K562 (cell line): Measurements from ENCODE around the gene EOLA1. TPM values are rescaled to one million over a fixed set of nuclear protein-coding genes. Genes with fewer than 3 reads are reported as not detected.
"Not testable (repeated sequence)": the region's sequence is repeated elsewhere in the genome, so short reads cannot be mapped to it uniquely, and the experiment has no call there.

Experiments used
- ATAC-seq: fragments of 200-7000 bp; cut with Tn5 transposase; 3 replicates; pipeline ENCODE4 v1.9.1; 2020; ENCODE audit warnings: moderate library complexity
- BruUV-seq: library from RNA; stranded (reverse); fragments of 400-500 nt; replicated peaks from 2 replicates; lab custom pipeline; 2021; lab: Mats Ljungman, UMichigan
- CTCF ChIA-PET: fragments of 300-600 bp; formaldehyde crosslinking; extraction: SDS; loops from one replicate; lab custom pipeline; 2021; ENCODE audit warnings: low intra/inter-chr PET ratio; lab: Yijun Ruan, JAX
- POLR2A ChIA-PET: fragments of 300-600, 350-650 bp; sonication (Branson Sonifier 250); formaldehyde crosslinking; extraction: SDS; loops from one replicate; lab custom pipeline; 2021; ENCODE audit warnings: antibody characterized with exemption, inconsistent platforms; lab: Yijun Ruan, JAX
- DNase-seq, 4 experiments: peaks; one replicate each; pipeline versions ENCODE4 v3.0.0 to v3.0.0-alpha.2; 2011 to 2018; ENCODE audit warnings: low spot score in 3 of 4, mixed read lengths in 3 of 4; ENCODE audit errors: extremely low read depth in 1 of 4
- FAIRE-seq: peaks from 2 replicates; lab custom pipeline; 2011; peaks lifted over from hg19 to GRCh38; lab: Jason Lieb, UNC
- H2AFZ ChIP-seq: 2 replicates; pipeline ENCODE4 v1.6.0; 2011; ENCODE audit warnings: low read depth, low read length, control low read depth, inconsistent platforms
- H3K27ac ChIP-seq: fragments of 200-600 bp; 3 replicates; pipeline ENCODE4 v1.8.0; 2011; ENCODE audit warnings: low read depth, mild to moderate bottlenecking, control low read depth, inconsistent platforms, low read length, moderate library complexity, mixed read lengths; ENCODE audit errors: extremely low read depth
- H3K27me3 ChIP-seq, 2 experiments: fragments of 300-600 bp in 1 of 2; 2 replicates in 1 of 2; 3 replicates in 1 of 2; pipeline versions ENCODE4 v1.6.0 to v1.8.0; 2011; ENCODE audit warnings: inconsistent platforms in 2 of 2, low read length in 2 of 2, mild to moderate bottlenecking in 1 of 2, mixed read lengths in 1 of 2, moderate library complexity in 1 of 2; ENCODE audit not compliant: control insufficient read depth in 2 of 2, insufficient read depth in 2 of 2
- H3K36me3 ChIP-seq: fragments of 300-600 bp; 3 replicates; pipeline ENCODE4 v1.8.0; 2011; ENCODE audit warnings: mild to moderate bottlenecking, low read length, inconsistent platforms; ENCODE audit not compliant: control insufficient read depth, insufficient read depth
- H3K4me1 ChIP-seq, 2 experiments: fragments of 200-600 bp in 1 of 2; replicated peaks in 1 of 2; 2 replicates in 1 of 2; 3 replicates in 1 of 2; pipeline versions ENCODE4 v1.5.1 to v1.8.0; 2011; ENCODE audit warnings: inconsistent platforms in 2 of 2, low read length in 2 of 2, mild to moderate bottlenecking in 1 of 2, mixed read lengths in 1 of 2, moderate library complexity in 1 of 2; ENCODE audit not compliant: control insufficient read depth in 2 of 2, insufficient read depth in 2 of 2
- H3K4me2 ChIP-seq: 2 replicates; pipeline ENCODE4 v1.6.1; 2011; ENCODE audit warnings: low read length, control low read depth, inconsistent platforms, mixed read lengths; ENCODE audit not compliant: insufficient read depth
- H3K4me3 ChIP-seq: fragments of 200-600 bp; sonication (generic), shearing (Covaris generic); 2 replicates; pipeline ENCODE4 v1.5.1; 2016; ENCODE audit warnings: control low read depth, inconsistent platforms
- H3K79me2 ChIP-seq: fragments of 200-600 bp; 3 replicates; pipeline ENCODE4 v1.8.0; 2011; ENCODE audit warnings: low read length, inconsistent platforms; ENCODE audit not compliant: control insufficient read depth, insufficient read depth
- H3K9ac ChIP-seq, 2 experiments: 2 replicates each; pipeline versions ENCODE4 v1.6.0 to v1.6.1; 2011; ENCODE audit warnings: low read depth in 2 of 2, low read length in 2 of 2, control low read depth in 1 of 2, inconsistent platforms in 1 of 2, mild to moderate bottlenecking in 1 of 2, mixed read lengths in 1 of 2; ENCODE audit not compliant: insufficient read depth in 1 of 2
- H3K9me1 ChIP-seq: one replicate; pipeline ENCODE4 v1.6.0; 2011; ENCODE audit warnings: inconsistent platforms, mild to moderate bottlenecking, low read length, moderate library complexity; ENCODE audit not compliant: control insufficient read depth, insufficient read depth
- H3K9me3 ChIP-seq: replicated peaks from 2 replicates; pipeline ENCODE4 v1.5.1; 2011; ENCODE audit warnings: low read depth, low read length, inconsistent platforms; ENCODE audit not compliant: control insufficient read depth, insufficient read depth
- H4K20me1 ChIP-seq: replicated peaks from 2 replicates; pipeline ENCODE4 v1.6.1; 2011; ENCODE audit warnings: low read length, inconsistent platforms, mixed read lengths; ENCODE audit not compliant: control insufficient read depth, insufficient read depth
- WGBS: fragments of 100-300 bp; shearing (Covaris generic); methylation state at CpG from one replicate; pipeline ENCODE4 v1.1.6; 2016; ENCODE audit warnings: low coverage, mixed read lengths; ENCODE audit not compliant: insufficient coverage; ENCODE audit errors: missing lambda C conversion rate; 5-methylcytosine and 5-hydroxymethylcytosine counted together
- in situ Hi-C: fragments of 300-500 bp; cut with MboI; formaldehyde crosslinking; loops from 4 replicates; pipeline ENCODE4 v1.15.0; 2018; ENCODE audit warnings: inconsistent platforms, mixed read lengths
- intact Hi-C: fragments of 100-400 bp; cut with micrococcal nuclease; formaldehyde crosslinking; loops from 2 replicates; pipeline ENCODE4 v1.14.2; 2022
- polyA plus RNA-seq, 8 experiments: library from polyadenylated mRNA; depleted of rRNA in 4 of 8; stranded (reverse) in 5 of 8; unstranded in 3 of 8; fragments of >200 nt; fragmentation: Nextera tagmentation in 2 of 8; fragmentation: Illumina TruSeq in 1 of 8; extraction: Ambion mirVana in 2 of 8; extraction: Trizol in 1 of 8; gene quantifications; 2 replicates each; pipeline versions ENCODE4 v1.2.1 to v1.2.3, GENCODE V29; 2011 to 2014; ENCODE audit warnings: inconsistent platforms in 1 of 8, missing spikeins in 1 of 8
- total RNA-seq, 7 experiments: library from RNA; depleted of rRNA in 6 of 7; stranded (reverse); fragments of >200 nt in 6 of 7; fragmentation: Illumina TruSeq in 2 of 7; extraction: Trizol in 2 of 7; gene quantifications; 2 replicates each; pipeline versions ENCODE4 v1.2.1 to v1.2.3, GENCODE V29; 2011 to 2021; ENCODE audit warnings: low replicate concordance in 1 of 7

EOLA1 gene
- total and polyA plus RNA-seq, 9 of the 15 experiments (the other 6 are each of a cell fraction or from before 2014, with no cell fraction given) = 6.3 to 32.9 (median 18.2) TPM

DNA sequence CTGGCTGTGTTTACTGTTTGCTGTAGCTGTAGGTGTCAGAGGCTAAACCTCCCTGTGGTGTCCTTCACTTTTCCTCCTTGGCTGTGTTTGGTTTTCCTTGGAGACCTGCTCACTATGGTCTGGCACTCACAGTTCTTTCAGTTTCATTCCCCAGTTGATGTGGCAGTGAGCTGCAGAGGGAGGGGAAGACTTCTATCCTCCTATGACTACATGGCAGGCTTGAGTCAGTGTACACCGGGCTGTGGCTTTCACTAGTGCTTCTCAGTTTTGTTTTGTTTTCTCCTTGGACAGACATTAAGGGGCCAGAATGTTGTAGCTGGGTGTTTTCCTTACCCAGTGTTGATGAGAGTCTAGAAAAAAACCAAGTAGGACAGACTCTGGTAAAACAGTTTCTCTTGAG is 32.6 kb downstream of the EOLA1 start:
- WGBS = no CpG with 5 or more reads among the region's 1 CpG
- POLR2A ChIA-PET, intact Hi-C loops, BruUV-seq, CTCF ChIA-PET, H3K79me2 ChIP-seq, H3K9me1 ChIP-seq, FAIRE-seq, H3K36me3 ChIP-seq, H2AFZ ChIP-seq, H3K9ac ChIP-seq, DNase-seq, H3K4me1 ChIP-seq, H4K20me1 ChIP-seq, H3K27me3 ChIP-seq, H3K27ac ChIP-seq, H3K4me3 ChIP-seq, H3K4me2 ChIP-seq, H3K9me3 ChIP-seq: not testable (repeated sequence)
- in situ Hi-C loops = loop anchor here (10.0 kb wide), 1 partner anchor 59 kb away; no protein-coding TSS in a partner anchor
- peak; percentile 67 for ATAC-seq

DNA sequence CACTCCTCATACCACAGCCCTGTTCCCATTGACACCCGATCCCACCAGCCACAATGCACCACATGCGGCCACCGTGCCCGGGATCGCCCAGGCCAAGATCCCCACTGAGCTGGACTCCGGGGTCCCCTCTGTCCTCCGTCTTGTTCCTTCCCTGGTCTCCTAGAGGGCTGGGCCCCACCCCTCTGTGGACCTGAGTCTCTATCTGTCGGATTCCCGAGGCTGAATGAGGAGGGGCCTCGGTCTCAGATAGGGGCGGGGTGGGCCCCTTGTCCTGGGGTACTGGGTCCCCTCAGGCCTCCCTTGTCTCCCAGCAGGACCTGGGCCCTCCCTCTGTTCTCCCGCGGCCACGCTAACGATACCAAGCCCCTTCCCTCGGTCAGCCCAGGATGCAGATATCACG is 44.8 kb downstream of the EOLA1 start:
- in situ Hi-C loops = loop anchor here (25.0 kb wide), 1 partner anchor 227 kb away; no protein-coding TSS in a partner anchor
- DNase-seq, H4K20me1 ChIP-seq, H3K36me3 ChIP-seq, POLR2A ChIA-PET, intact Hi-C loops, H3K4me1 ChIP-seq, BruUV-seq, H3K4me2 ChIP-seq, H3K9me3 ChIP-seq, H3K4me3 ChIP-seq, H3K27me3 ChIP-seq, H3K79me2 ChIP-seq, H2AFZ ChIP-seq, H3K9me1 ChIP-seq, H3K27ac ChIP-seq, CTCF ChIA-PET, ATAC-seq, FAIRE-seq, H3K9ac ChIP-seq: not testable (repeated sequence)
- no CpG with 5 or more reads among the region's 17 CpGs for WGBS

DNA sequence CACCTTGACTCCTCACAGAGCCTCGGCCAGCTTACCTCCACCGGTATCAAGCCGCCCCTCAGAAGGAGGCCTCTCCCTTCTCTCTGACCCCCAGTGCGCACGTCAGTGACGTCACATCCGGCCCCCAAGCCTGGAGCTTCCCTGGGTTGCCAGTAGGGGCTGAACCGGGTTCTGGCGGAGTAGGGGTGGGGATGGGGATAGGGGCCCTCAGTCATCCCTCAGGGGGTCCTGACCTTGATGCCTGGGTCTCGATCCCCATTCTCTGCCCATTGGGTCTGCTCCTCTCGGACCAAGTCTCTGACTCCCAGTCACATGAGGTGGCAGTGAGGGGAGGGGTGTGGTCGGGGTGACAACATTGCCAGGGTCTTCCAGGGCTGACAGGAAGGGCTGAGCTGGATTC is 46.5 kb downstream of the EOLA1 start, which contains the start of gene MAGEA9B:
Gene MAGEA9B, minus strand, starts transcription at position 101 of the 400 bp plus-strand sequence. CDS start 4,280 bp downstream, outside the sequence.
- ATAC-seq = peak; percentile 81
- DNase-seq, H3K9me3 ChIP-seq, FAIRE-seq, H3K36me3 ChIP-seq, H4K20me1 ChIP-seq, BruUV-seq, H3K9me1 ChIP-seq, H3K4me3 ChIP-seq, H3K9ac ChIP-seq, H3K27ac ChIP-seq, H2AFZ ChIP-seq, CTCF ChIA-PET, intact Hi-C loops, H3K4me1 ChIP-seq, POLR2A ChIA-PET, H3K4me2 ChIP-seq, H3K27me3 ChIP-seq, H3K79me2 ChIP-seq: not testable (repeated sequence)
- in situ Hi-C loops = loop anchor here (25.0 kb wide), 1 partner anchor 225 kb away; no protein-coding TSS in a partner anchor
- WGBS = no CpG with 5 or more reads among the region's 12 CpGs

DNA sequence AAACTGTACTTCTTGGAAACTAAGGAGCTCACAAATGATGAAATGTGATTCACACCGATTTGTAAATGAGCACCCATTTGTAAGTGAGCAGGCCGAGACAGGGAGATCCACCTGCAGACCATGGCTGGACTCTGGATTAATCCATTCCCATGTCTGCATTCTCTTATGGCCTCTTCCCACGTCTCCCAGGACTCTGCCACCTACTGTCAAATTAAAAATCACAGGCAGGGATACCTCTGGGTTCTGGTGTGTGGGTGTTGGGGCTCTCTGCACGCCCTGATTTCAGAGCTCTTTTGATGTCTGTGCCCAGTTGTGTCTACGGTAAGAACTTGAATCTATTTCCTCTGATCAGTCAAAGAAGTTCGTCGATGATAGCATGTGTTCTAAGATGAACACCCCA is 50.2 kb downstream of the EOLA1 start:
- H3K4me1 ChIP-seq, CTCF ChIA-PET, intact Hi-C loops, FAIRE-seq, H3K27me3 ChIP-seq, H3K27ac ChIP-seq, H3K4me2 ChIP-seq, H3K9me1 ChIP-seq, H3K36me3 ChIP-seq, H3K9ac ChIP-seq, H3K4me3 ChIP-seq, H4K20me1 ChIP-seq, H3K79me2 ChIP-seq, H3K9me3 ChIP-seq, ATAC-seq, BruUV-seq, H2AFZ ChIP-seq, DNase-seq, POLR2A ChIA-PET: not testable (repeated sequence)
- in situ Hi-C loops = loop anchor here (25.0 kb wide), 1 partner anchor 221 kb away; no protein-coding TSS in a partner anchor
- WGBS = no CpG with 5 or more reads among the region's 7 CpGs
